RWPE2 (cell line): Measurements from ENCODE around the gene CNTRL.
A peak's percentile ranks its signal among the peaks of the same experiment; 100 is the strongest.
"Not testable (repeated sequence)": the region's sequence is repeated elsewhere in the genome, so short reads cannot be mapped to it uniquely, and the experiment has no call there.

ENCODE experiments used
- ATAC-seq: fragments of 200-7000 bp; cut with Tn5 transposase; 3 replicates; pipeline ENCODE4 v1.9.1; 2021; ENCODE audit warnings: low read depth
- DNase-seq: peaks from one replicate; pipeline ENCODE4 v3.0.0-alpha.2; 2020; ENCODE audit warnings: low spot score
- H3K27ac ChIP-seq: fragments of 450-650 bp; 2 replicates; pipeline ENCODE4 v1.5.1; 2017; ENCODE audit warnings: mild to moderate bottlenecking; ENCODE audit not compliant: poor library complexity, severe bottlenecking
- H3K27me3 ChIP-seq: fragments of 250-450 bp; sonication (Bioruptor Pico); 2 replicates; pipeline ENCODE4 v1.5.1; 2021; ENCODE audit warnings: mild to moderate bottlenecking, moderate library complexity; ENCODE audit not compliant: insufficient read depth, poor library complexity, severe bottlenecking
- H3K36me3 ChIP-seq: fragments of 250-450 bp; sonication (Bioruptor Pico); 2 replicates; pipeline ENCODE4 v1.5.1; 2020; ENCODE audit warnings: low read depth, mild to moderate bottlenecking, moderate library complexity
- H3K4me1 ChIP-seq: fragments of 250-450 bp; sonication (Bioruptor Pico); 2 replicates; pipeline ENCODE4 v1.5.1; 2021; ENCODE audit warnings: mild to moderate bottlenecking, moderate library complexity; ENCODE audit not compliant: insufficient read depth, poor library complexity, severe bottlenecking
- H3K4me3 ChIP-seq: fragments of 250-450 bp; sonication (Bioruptor Pico); 2 replicates; pipeline ENCODE4 v1.5.1; 2021; ENCODE audit warnings: mild to moderate bottlenecking, moderate library complexity; ENCODE audit not compliant: severe bottlenecking
- H3K9me3 ChIP-seq: fragments of 250-450 bp; sonication (Bioruptor Pico); 2 replicates; pipeline ENCODE4 v1.5.1; 2021; ENCODE audit warnings: mild to moderate bottlenecking, moderate library complexity; ENCODE audit not compliant: severe bottlenecking
- CTCF ChIP-seq: fragments of 450-650 bp; IDR thresholded peaks from one replicate; pipeline ENCODE4 v1.5.1; 2017; ENCODE audit warnings: mild to moderate bottlenecking, moderate library complexity; ENCODE audit not compliant: poor library complexity, severe bottlenecking

The CNTRL gene

GRCh38 chr9:121074370-121075250 is at the start of gene CNTRL:
CNTRL (plus strand) TSS chr9:121074955; CDS start chr9:121088327, 13,372 bp downstream.
- peak; percentile 92 for DNase-seq
- Histone ChIP-seq H3K4me1 (peaks cover 5% of the 10 kb centered on the region), H3K9me3 (no peaks in the 10 kb centered on the region), H3K4me3 (peak within 1 kb of the TSS; percentile 48), H3K36me3 (no peaks in the 10 kb centered on the region), H3K27ac (peak within 1 kb of the TSS; percentile 46), H3K27me3 (no peaks in the 10 kb centered on the region)
- TF ChIP-seq CTCF, result no peak
- ATAC-seq, result peak; percentile 89

GRCh38 chr9:121026260-121026691 is 48.5 kb upstream of the CNTRL start:
- no peak overlapping the region for H3K27ac ChIP-seq
- H3K27me3 ChIP-seq, result no peaks in the 10 kb centered on the region
- H3K4me3 ChIP-seq, result no peak overlapping the region
- peak; percentile 86 for ATAC-seq
- DNase-seq, result no peak
- TF ChIP-seq CTCF, result no peak
- H3K36me3 ChIP-seq, result no peaks in the 10 kb centered on the region
- H3K4me1 ChIP-seq, result no peaks in the 10 kb centered on the region
- no peaks in the 10 kb centered on the region for H3K9me3 ChIP-seq

GRCh38 chr9:121026768-121027167 is 48.0 kb upstream of the CNTRL start:
- Histone ChIP-seq H3K36me3 (no peaks in the 10 kb centered on the region), H3K4me1 (no peaks in the 10 kb centered on the region), H3K27me3 (no peaks in the 10 kb centered on the region), H3K27ac (no peak overlapping the region), H3K9me3 (no peaks in the 10 kb centered on the region), H3K4me3 (no peak overlapping the region)
- no peak for TF ChIP-seq CTCF
- no peak; the same call in 2 of the 3 replicates for ATAC-seq
- no peak for DNase-seq

- not testable (repeated sequence) for ATAC-seq, H3K4me3 ChIP-seq, DNase-seq, H3K9me3 ChIP-seq, H3K27ac ChIP-seq, H3K27me3 ChIP-seq, H3K36me3 ChIP-seq, H3K4me1 ChIP-seq
These were observed 46.5 kb upstream of the CNTRL start for GRCh38 chr9:121028285-121028684.

GRCh38 chr9:121029469-121029868 is 45.3 kb upstream of the CNTRL start:
- Histone ChIP-seq H3K4me3 (no peak overlapping the region), H3K9me3 (no peaks in the 10 kb centered on the region), H3K36me3 (no peaks in the 10 kb centered on the region), H3K27me3 (no peaks in the 10 kb centered on the region), H3K4me1 (no peaks in the 10 kb centered on the region), H3K27ac (no peak overlapping the region)
- no peak for TF ChIP-seq CTCF
- ATAC-seq, result no peak
- DNase-seq, result no peak
